ENCODE measurements around the gene PCBP4. TPM values are rescaled to one million over a fixed set of nuclear protein-coding genes. Genes with fewer than 3 reads are reported as not detected.

Gene PCBP4
- total RNA-seq, 1 donor from 2014 or later = 21.1 TPM

- no peak for DNase-seq (ENCODE audit: low spot score)
- no peak overlapping the region for H3K4me3 Mint-ChIP-seq (ENCODE audit: low read depth)
Observed at GRCh38 chr3:51954713-51955112, 12.5 kb downstream of the PCBP4 start.

GRCh38 chr3:51954105-51954504, 13.1 kb downstream of the PCBP4 start:
- Mint-ChIP-seq H3K4me1 (ENCODE audit: low read depth) (no peaks in the 10 kb centered on the region), H3K27ac (no peak overlapping the region), H3K27me3 (ENCODE audit: low read depth) (peaks cover 31% of the 10 kb centered on the region), H3K36me3 (ENCODE audit: low read depth) (no peaks in the 10 kb centered on the region), H3K9me3 (no peaks in the 10 kb centered on the region), H3K4me3 (ENCODE audit: low read depth) (no peak overlapping the region)
- intact Hi-C loops (cut with micrococcal nuclease) = no loop called here
- DNase-seq (ENCODE audit: low spot score) = no peak

More at GRCh38 chr3:51954713-51955112, 12.5 kb downstream of the PCBP4 start:
- intact Hi-C loops (cut with micrococcal nuclease) = no loop called here
- H3K9me3 Mint-ChIP-seq = no peaks in the 10 kb centered on the region
- no peak overlapping the region for H3K27ac Mint-ChIP-seq
- peaks cover 31% of the 10 kb centered on the region for H3K27me3 Mint-ChIP-seq (ENCODE audit: low read depth)
- H3K36me3 Mint-ChIP-seq (ENCODE audit: low read depth) = no peaks in the 10 kb centered on the region
- H3K4me1 Mint-ChIP-seq (ENCODE audit: low read depth) = no peaks in the 10 kb centered on the region

GRCh38 chr3:51953445-51953844, 13.8 kb downstream of the PCBP4 start:
- no peak overlapping the region for H3K4me3 Mint-ChIP-seq (ENCODE audit: low read depth)
- no peak overlapping the region for H3K27ac Mint-ChIP-seq
- intact Hi-C loops (cut with micrococcal nuclease) = no loop called here
- no peaks in the 10 kb centered on the region for H3K9me3 Mint-ChIP-seq
- H3K36me3 Mint-ChIP-seq (ENCODE audit: low read depth) = no peaks in the 10 kb centered on the region
- H3K4me1 Mint-ChIP-seq (ENCODE audit: low read depth) = no peaks in the 10 kb centered on the region
- DNase-seq (ENCODE audit: low spot score) = no peak
- H3K27me3 Mint-ChIP-seq (ENCODE audit: low read depth) = peaks cover 31% of the 10 kb centered on the region

GRCh38 chr3:51950899-51951298, 16.4 kb downstream of the PCBP4 start:
- Mint-ChIP-seq H3K27me3 (ENCODE audit: low read depth) (peaks cover 26% of the 10 kb centered on the region), H3K4me1 (ENCODE audit: low read depth) (no peaks in the 10 kb centered on the region), H3K27ac (no peak overlapping the region), H3K4me3 (ENCODE audit: low read depth) (no peak overlapping the region), H3K9me3 (no peaks in the 10 kb centered on the region), H3K36me3 (ENCODE audit: low read depth) (no peaks in the 10 kb centered on the region)
- intact Hi-C loops (cut with micrococcal nuclease) = no loop called here
- no peak for DNase-seq (ENCODE audit: low spot score)

- Mint-ChIP-seq H3K27ac (no peak overlapping the region), H3K4me1 (ENCODE audit: low read depth) (no peaks in the 10 kb centered on the region), H3K4me3 (ENCODE audit: low read depth) (no peak overlapping the region), H3K36me3 (ENCODE audit: low read depth) (no peaks in the 10 kb centered on the region), H3K9me3 (no peaks in the 10 kb centered on the region), H3K27me3 (ENCODE audit: low read depth) (peaks cover 15% of the 10 kb centered on the region)
- DNase-seq (ENCODE audit: low spot score) = no peak
- intact Hi-C loops (cut with micrococcal nuclease) = no loop called here
Observed at GRCh38 chr3:51949121-51949520, 18.1 kb downstream of the PCBP4 start.

GRCh38 chr3:51948016-51948580, 19.2 kb downstream of the PCBP4 start:
- no peak overlapping the region for H3K4me3 Mint-ChIP-seq (ENCODE audit: low read depth)
- no peaks in the 10 kb centered on the region for H3K9me3 Mint-ChIP-seq
- no peak for DNase-seq (ENCODE audit: low spot score)
- no peaks in the 10 kb centered on the region for H3K36me3 Mint-ChIP-seq (ENCODE audit: low read depth)
- peaks cover under 1% of the 10 kb centered on the region for H3K4me1 Mint-ChIP-seq (ENCODE audit: low read depth)
- intact Hi-C loops (cut with micrococcal nuclease) = no loop called here
- H3K27ac Mint-ChIP-seq = no peak overlapping the region
- H3K27me3 Mint-ChIP-seq (ENCODE audit: low read depth) = peaks cover 4% of the 10 kb centered on the region

- Mint-ChIP-seq H3K9me3 (no peaks in the 10 kb centered on the region), H3K36me3 (ENCODE audit: low read depth) (no peaks in the 10 kb centered on the region), H3K4me3 (ENCODE audit: low read depth) (no peak overlapping the region), H3K27me3 (ENCODE audit: low read depth) (peaks cover 3% of the 10 kb centered on the region), H3K27ac (no peak overlapping the region), H3K4me1 (ENCODE audit: low read depth) (peaks cover 5% of the 10 kb centered on the region)
- intact Hi-C loops (cut with micrococcal nuclease) = no loop called here
- no peak for DNase-seq (ENCODE audit: low spot score)
Observed at GRCh38 chr3:51947215-51947900, 19.9 kb downstream of the PCBP4 start.

GRCh38 chr3:51946796-51947195, 20.5 kb downstream of the PCBP4 start:
- intact Hi-C loops (cut with micrococcal nuclease) = no loop called here
- Mint-ChIP-seq H3K4me1 (ENCODE audit: low read depth) (peaks cover 5% of the 10 kb centered on the region), H3K36me3 (ENCODE audit: low read depth) (no peaks in the 10 kb centered on the region), H3K27ac (no peak overlapping the region), H3K27me3 (ENCODE audit: low read depth) (no peaks in the 10 kb centered on the region), H3K4me3 (ENCODE audit: low read depth) (no peak overlapping the region), H3K9me3 (no peaks in the 10 kb centered on the region)
- DNase-seq (ENCODE audit: low spot score) = no peak

GRCh38 chr3:51945926-51946705, 21.1 kb downstream of the PCBP4 start:
- Mint-ChIP-seq H3K36me3 (ENCODE audit: low read depth) (peaks cover 1% of the 10 kb centered on the region), H3K9me3 (no peaks in the 10 kb centered on the region), H3K4me3 (ENCODE audit: low read depth) (no peak overlapping the region), H3K4me1 (ENCODE audit: low read depth) (peaks cover 6% of the 10 kb centered on the region), H3K27me3 (ENCODE audit: low read depth) (no peaks in the 10 kb centered on the region), H3K27ac (no peak overlapping the region)
- DNase-seq (ENCODE audit: low spot score) = no peak
- intact Hi-C loops (cut with micrococcal nuclease) = no loop called here

- peaks cover 10% of the 10 kb centered on the region for H3K36me3 Mint-ChIP-seq (ENCODE audit: low read depth)
- intact Hi-C loops (cut with micrococcal nuclease) = no loop called here
- no peak overlapping the region for H3K4me3 Mint-ChIP-seq (ENCODE audit: low read depth)
- H3K27me3 Mint-ChIP-seq (ENCODE audit: low read depth) = no peaks in the 10 kb centered on the region
- H3K4me1 Mint-ChIP-seq (ENCODE audit: low read depth) = peaks cover 14% of the 10 kb centered on the region
- no peak overlapping the region for H3K27ac Mint-ChIP-seq
- H3K9me3 Mint-ChIP-seq = no peaks in the 10 kb centered on the region
- no peak for DNase-seq (ENCODE audit: low spot score)
Observed at GRCh38 chr3:51945031-51945840, 22.0 kb downstream of the PCBP4 start.

- Mint-ChIP-seq H3K4me3 (ENCODE audit: low read depth) (no peak overlapping the region), H3K36me3 (ENCODE audit: low read depth) (peaks cover 15% of the 10 kb centered on the region), H3K4me1 (ENCODE audit: low read depth) (peaks cover 14% of the 10 kb centered on the region), H3K27ac (no peak overlapping the region), H3K9me3 (no peaks in the 10 kb centered on the region), H3K27me3 (ENCODE audit: low read depth) (no peaks in the 10 kb centered on the region)
- intact Hi-C loops (cut with micrococcal nuclease) = loop anchor here (5.0 kb wide), 2 partner anchors 208 to 1377 kb away; partner anchors contain the start of genes C3orf18, HEMK1 and POC1A
- DNase-seq (ENCODE audit: low spot score) = no peak
Observed at GRCh38 chr3:51944451-51945021, 22.7 kb downstream of the PCBP4 start.

Measured in activated T-helper 2 cell treated with anti-CD3 and anti-CD28 coated beads, Interferon-gamma antibody, Interleukin-2, Interleukin-4, amounts not matched to agents 10 μg/mL and 5 μg/mL and 100 μg/mL, durations not matched to agents 14 hours and 24 hours and 36 hours (primary cell).